ENCODE measurements around the gene TAF11. TPM values are rescaled to one million over a fixed set of nuclear protein-coding genes. Genes with fewer than 3 reads are reported as not detected.

Gene TAF11
- total RNA-seq, 4 donors from 2014 or later = 6.4 to 35.1 (median 19.9) TPM

DNA sequence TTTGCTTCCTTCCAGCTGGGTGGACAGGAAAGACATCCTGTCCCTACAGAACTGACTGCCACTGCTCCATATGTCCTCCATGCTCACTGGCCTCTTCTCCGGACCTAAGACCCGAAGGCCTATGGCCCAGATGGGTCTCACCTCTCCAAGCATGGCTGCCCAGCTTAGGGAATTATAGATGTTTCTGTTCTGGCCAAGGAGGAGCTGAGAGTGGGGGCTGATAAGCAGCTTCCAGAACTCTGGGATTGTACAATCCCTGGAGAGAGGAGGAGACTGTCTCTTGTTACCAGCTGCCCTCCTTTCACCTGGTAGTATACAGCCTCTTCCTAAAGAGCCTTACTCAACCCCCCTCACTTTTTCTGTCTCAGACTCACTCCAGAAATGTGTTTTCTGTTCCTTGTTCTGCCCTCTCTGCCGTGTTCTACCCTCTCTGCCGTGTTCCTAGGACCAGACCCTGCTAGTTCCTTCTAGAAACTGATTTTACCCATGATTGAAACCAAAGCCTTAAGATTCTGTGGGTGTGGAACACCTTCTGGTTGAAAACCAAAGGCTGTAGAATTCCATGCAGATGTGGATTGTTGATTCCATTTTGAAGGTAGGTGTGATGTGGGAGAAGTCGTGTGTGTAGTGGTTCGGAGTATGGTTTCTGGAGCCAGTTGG is 29.9 kb upstream of the TAF11 start:
- WGBS, 2 donors (ENCODE audit: low coverage in 1 of 2) = 87 to 93% methylated on average over 4 to 6 of the region's 6 CpGs
- no peak for DNase-seq

DNA sequence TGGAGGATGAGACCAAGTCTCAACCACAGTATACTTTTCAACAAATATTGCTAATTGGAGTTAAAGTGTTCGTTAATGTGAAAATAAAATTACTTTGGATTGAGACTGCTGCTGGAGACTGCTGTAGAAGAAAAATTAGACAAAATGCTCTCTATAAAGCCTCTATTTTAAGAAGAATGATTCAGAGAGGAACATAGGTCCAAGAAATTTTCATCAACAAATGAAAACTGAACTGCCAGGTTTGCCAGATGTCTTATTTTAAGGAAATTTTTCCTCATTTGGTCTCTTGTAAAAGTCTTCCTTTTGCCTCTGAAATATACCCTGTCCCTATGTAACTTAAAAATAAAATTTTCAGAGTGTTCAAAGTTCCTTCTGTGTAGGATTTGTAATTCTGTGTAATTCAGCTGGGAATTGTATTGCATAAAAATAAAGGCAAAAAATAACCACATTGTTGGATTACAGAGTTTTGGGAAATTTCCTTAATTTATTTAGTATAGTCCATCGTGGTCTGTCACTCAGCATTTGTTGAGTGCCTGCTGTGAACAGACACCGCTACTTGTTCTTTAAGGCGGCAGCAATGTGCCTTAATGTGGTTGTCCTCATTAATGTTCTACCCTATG is 28.6 kb upstream of the TAF11 start:
- no peak overlapping the region for H3K4me3 ChIP-seq
- TF ChIP-seq EP300 (IDR thresholded peaks at IDR 0.05; ENCODE audit: low read depth) (no peak), POLR2AphosphoS5 (IDR thresholded peaks at IDR 0.05) (no peak), POLR2A (IDR thresholded peaks at IDR 0.05) (no peak)
- TF ChIP-seq, protein P1, sequence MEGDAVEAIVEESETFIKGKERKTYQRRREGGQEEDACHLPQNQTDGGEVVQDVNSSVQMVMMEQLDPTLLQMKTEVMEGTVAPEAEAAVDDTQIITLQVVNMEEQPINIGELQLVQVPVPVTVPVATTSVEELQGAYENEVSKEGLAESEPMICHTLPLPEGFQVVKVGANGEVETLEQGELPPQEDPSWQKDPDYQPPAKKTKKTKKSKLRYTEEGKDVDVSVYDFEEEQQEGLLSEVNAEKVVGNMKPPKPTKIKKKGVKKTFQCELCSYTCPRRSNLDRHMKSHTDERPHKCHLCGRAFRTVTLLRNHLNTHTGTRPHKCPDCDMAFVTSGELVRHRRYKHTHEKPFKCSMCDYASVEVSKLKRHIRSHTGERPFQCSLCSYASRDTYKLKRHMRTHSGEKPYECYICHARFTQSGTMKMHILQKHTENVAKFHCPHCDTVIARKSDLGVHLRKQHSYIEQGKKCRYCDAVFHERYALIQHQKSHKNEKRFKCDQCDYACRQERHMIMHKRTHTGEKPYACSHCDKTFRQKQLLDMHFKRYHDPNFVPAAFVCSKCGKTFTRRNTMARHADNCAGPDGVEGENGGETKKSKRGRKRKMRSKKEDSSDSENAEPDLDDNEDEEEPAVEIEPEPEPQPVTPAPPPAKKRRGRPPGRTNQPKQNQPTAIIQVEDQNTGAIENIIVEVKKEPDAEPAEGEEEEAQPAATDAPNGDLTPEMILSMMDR (IDR thresholded peaks at IDR 0.05) = no peak
- intact Hi-C loops (cut with DNase I; ENCODE audit: low total_unique reads) = no loop called here
- DNase-seq = no peak
- H3K9me3 ChIP-seq = no peaks in the 10 kb centered on the region
- no peaks in the 10 kb centered on the region for H3K27me3 ChIP-seq
- peaks cover 0 to 10% (median 3%) of the 10 kb centered on the region in 4 donors for H3K4me1 ChIP-seq
- no peaks in the 10 kb centered on the region for H3K36me3 ChIP-seq
- peak overlapping the region in 3 of 4 donors; percentile 1 to 26 (median 6) for H3K27ac ChIP-seq
- in situ Hi-C loops (cut with MboI; ENCODE audit: low pct_ligation_motif_present in 1 of 4, low pct_unique_long_range_greater_than_20kb in 1 of 4, low sequenced_read_pairs in 3 of 4) = no loop called here
- WGBS, 2 donors (ENCODE audit: low coverage in 1 of 2) = 87 to 91% methylated on average over 4 of the region's 4 CpGs

More for the DNA sequence above, 29.9 kb upstream of the TAF11 start:
- intact Hi-C loops (cut with DNase I; ENCODE audit: low total_unique reads) (no loop called here), in situ Hi-C loops (cut with MboI; ENCODE audit: low pct_ligation_motif_present in 1 of 4, low pct_unique_long_range_greater_than_20kb in 1 of 4, low sequenced_read_pairs in 3 of 4) (no loop called here)
- Histone ChIP-seq H3K4me1 (peaks cover 0 to 6% (median 0%) of the 10 kb centered on the region in 4 donors), H3K9me3 (no peaks in the 10 kb centered on the region), H3K36me3 (no peaks in the 10 kb centered on the region), H3K27me3 (no peaks in the 10 kb centered on the region), H3K27ac (peak overlapping the region in 1 of 4 donors; percentile 5), H3K4me3 (no peak overlapping the region)
- TF ChIP-seq, protein P1 (IDR thresholded peaks at IDR 0.05) = no peak

DNA sequence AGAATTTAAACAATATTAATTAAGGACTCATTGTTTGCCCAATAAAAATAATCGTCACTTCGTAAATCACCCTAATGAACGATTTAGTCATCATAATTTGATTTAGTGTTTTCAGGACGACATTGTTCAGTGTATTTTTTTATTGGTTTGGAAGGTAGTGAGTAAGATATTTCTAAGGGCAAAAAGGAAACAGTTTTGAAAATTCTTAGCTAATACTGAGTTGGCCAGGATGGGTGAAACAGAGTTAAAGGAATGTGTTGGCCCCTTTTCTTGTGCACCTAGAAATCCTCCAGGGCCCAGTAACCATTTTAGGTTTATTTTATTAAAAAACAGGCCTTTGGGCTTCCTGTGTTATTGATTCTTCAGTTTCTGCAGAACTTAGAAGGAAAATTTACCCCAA is 26.5 kb upstream of the TAF11 start:
- in situ Hi-C loops (cut with MboI; ENCODE audit: low pct_ligation_motif_present in 1 of 4, low pct_unique_long_range_greater_than_20kb in 1 of 4, low sequenced_read_pairs in 3 of 4) = no loop called here
- no peak overlapping the region for H3K4me3 ChIP-seq
- 89 to 94% methylated on average over 4 of the region's 4 CpGs for WGBS, 2 donors (ENCODE audit: low coverage in 1 of 2)
- H3K9me3 ChIP-seq = no peaks in the 10 kb centered on the region
- H3K36me3 ChIP-seq = no peaks in the 10 kb centered on the region
- H3K4me1 ChIP-seq = peaks cover 0 to 12% (median 3%) of the 10 kb centered on the region in 4 donors
- no peak overlapping the region for H3K27ac ChIP-seq
- DNase-seq = no peak
- TF ChIP-seq, protein P1 (IDR thresholded peaks at IDR 0.05) = no peak
- no peak for TF ChIP-seq POLR2A (IDR thresholded peaks at IDR 0.05)
- TF ChIP-seq POLR2AphosphoS5 (IDR thresholded peaks at IDR 0.05) = no peak
- TF ChIP-seq EP300 (IDR thresholded peaks at IDR 0.05; ENCODE audit: low read depth) = no peak
- H3K27me3 ChIP-seq = no peaks in the 10 kb centered on the region
- intact Hi-C loops (cut with DNase I; ENCODE audit: low total_unique reads) = no loop called here

DNA sequence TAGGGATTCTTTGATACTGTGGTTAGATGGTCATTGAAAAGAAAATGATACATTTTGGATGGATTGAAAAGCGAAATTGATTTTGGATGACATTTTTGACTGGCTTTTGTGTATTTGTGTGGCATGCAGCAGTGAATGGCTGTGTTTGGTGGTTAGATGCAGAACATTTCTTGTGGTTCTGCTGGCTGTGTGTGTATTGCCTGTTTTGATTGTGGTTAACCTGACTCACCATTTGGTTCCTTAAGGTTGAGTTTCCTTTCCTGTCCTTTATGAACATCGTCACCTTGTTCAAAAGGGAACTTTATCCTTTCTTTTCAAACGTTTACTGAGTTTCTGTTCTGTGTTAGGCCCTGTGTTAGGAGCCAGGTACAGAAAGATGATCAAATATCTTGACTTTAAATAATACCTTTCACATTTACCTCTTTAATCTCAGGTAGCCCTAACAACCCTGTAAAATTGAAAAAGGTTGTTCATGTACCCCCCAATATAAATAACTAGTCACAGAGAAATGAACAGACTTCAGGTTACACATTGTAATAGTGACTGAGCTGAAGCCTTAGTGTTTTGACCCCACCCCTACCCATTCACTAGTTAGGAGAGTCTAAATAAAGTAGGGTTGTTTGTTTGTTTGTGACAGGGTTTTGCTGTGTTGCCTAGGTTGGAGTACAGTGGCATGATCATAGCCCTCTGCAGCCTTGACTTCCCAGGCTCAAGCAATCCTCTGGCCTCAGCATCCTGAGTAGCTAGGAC is 25.0 kb upstream of the TAF11 start:
- H3K27ac ChIP-seq = no peak overlapping the region
- WGBS, 2 donors (ENCODE audit: low coverage in 1 of 2) = 65 to 70% methylated on average over 3 of the region's 3 CpGs
- TF ChIP-seq, protein P1 (IDR thresholded peaks at IDR 0.05) = no peak
- TF ChIP-seq POLR2A (IDR thresholded peaks at IDR 0.05) (no peak), EP300 (IDR thresholded peaks at IDR 0.05; ENCODE audit: low read depth) (no peak), POLR2AphosphoS5 (IDR thresholded peaks at IDR 0.05) (no peak)

More for the DNA sequence above, 25.0 kb upstream of the TAF11 start:
- Histone ChIP-seq H3K9me3 (no peaks in the 10 kb centered on the region), H3K4me3 (no peak overlapping the region), H3K27me3 (no peaks in the 10 kb centered on the region), H3K4me1 (peaks cover 0 to 12% (median 2%) of the 10 kb centered on the region in 4 donors), H3K36me3 (no peaks in the 10 kb centered on the region)
- intact Hi-C loops (cut with DNase I; ENCODE audit: low total_unique reads) = no loop called here
- DNase-seq = no peak
- in situ Hi-C loops (cut with MboI; ENCODE audit: low pct_ligation_motif_present in 1 of 4, low pct_unique_long_range_greater_than_20kb in 1 of 4, low sequenced_read_pairs in 3 of 4) = no loop called here

Data from transverse colon (tissue), 4 donors.